NCI-H226 (cell line): ENCODE results near the gene THSD4.

Source experiments
- DNase-seq: peaks from one replicate; pipeline ENCODE4 v3.0.0-alpha.2; 2015

The THSD4 gene

GRCh38 chr15:71271327-71271726 is 156.1 kb downstream of the THSD4 start:
- no peak for DNase-seq

- DNase-seq = peak; percentile 12
These were observed 157.7 kb downstream of the THSD4 start for GRCh38 chr15:71272932-71273331.

- DNase-seq = no peak
These were observed 158.6 kb downstream of the THSD4 start for GRCh38 chr15:71273731-71274447.

GRCh38 chr15:71274448-71274798 is 159.2 kb downstream of the THSD4 start:
- no peak for DNase-seq

- peak; percentile 83 for DNase-seq
These were observed 159.8 kb downstream of the THSD4 start for GRCh38 chr15:71275098-71275497.

GRCh38 chr15:71275566-71276335 is 160.5 kb downstream of the THSD4 start:
- DNase-seq = no peak

GRCh38 chr15:71276336-71276665 is 161.0 kb downstream of the THSD4 start:
- no peak for DNase-seq

- peak; percentile 100 for DNase-seq
These were observed 163.9 kb downstream of the THSD4 start for GRCh38 chr15:71278989-71279756.

- DNase-seq = no peak
These were observed 164.5 kb downstream of the THSD4 start for GRCh38 chr15:71279757-71280141.

GRCh38 chr15:71280206-71280605 is 164.9 kb downstream of the THSD4 start:
- no peak for DNase-seq

- no peak for DNase-seq
These were observed 166.0 kb downstream of the THSD4 start for GRCh38 chr15:71281256-71281655.

GRCh38 chr15:71282076-71282475 is 166.8 kb downstream of the THSD4 start:
- DNase-seq = no peak

GRCh38 chr15:71288348-71288955 is 173.2 kb downstream of the THSD4 start:
- no peak for DNase-seq

- no peak for DNase-seq
These were observed 174.7 kb downstream of the THSD4 start for GRCh38 chr15:71290002-71290401.

- no peak for DNase-seq
These were observed 175.8 kb downstream of the THSD4 start for GRCh38 chr15:71290881-71291635.

GRCh38 chr15:71291723-71292122 is 176.5 kb downstream of the THSD4 start:
- no peak for DNase-seq

- DNase-seq = no peak
These were observed 178.5 kb downstream of the THSD4 start for GRCh38 chr15:71293723-71294122.

- no peak for DNase-seq
These were observed 179.1 kb downstream of the THSD4 start for GRCh38 chr15:71294251-71294910.

GRCh38 chr15:71294911-71295602 is 179.8 kb downstream of the THSD4 start:
- peak; percentile 98 for DNase-seq

- peak; percentile 88 for DNase-seq
These were observed 180.5 kb downstream of the THSD4 start for GRCh38 chr15:71295603-71296314.

- DNase-seq = no peak
These were observed 181.0 kb downstream of the THSD4 start for GRCh38 chr15:71296315-71296679.
